GM23338 (cell line): Measurements from ENCODE around the gene KLHL8. TPM values are rescaled to one million over a fixed set of nuclear protein-coding genes. Genes with fewer than 3 reads are reported as not detected.

ENCODE experiments used
- ATAC-seq: fragments of 200-7000 bp; cut with Tn5 transposase; 3 replicates; pipeline ENCODE4 v1.9.1; 2020
- DNase-seq: peaks from one replicate; pipeline ENCODE4 v3.0.0-alpha.2; 2015; ENCODE audit warnings: low spot score
- H2AFZ ChIP-seq: fragments of 200-600 bp; sonication (generic); 2 replicates; pipeline ENCODE4 v1.8.0; 2016; ENCODE audit warnings: antibody characterized with exemption, mild to moderate bottlenecking, moderate library complexity
- H3F3A ChIP-seq: fragments of 200-600 bp; sonication (generic); replicated peaks from 2 replicates; pipeline ENCODE4 v1.8.0; 2017; ENCODE audit warnings: antibody characterized with exemption, mixed run types, low read depth
- H3K27ac ChIP-seq: fragments of 200-600 bp; sonication (generic); 2 replicates; pipeline ENCODE4 v1.6.1; 2016; ENCODE audit warnings: low read depth
- H3K27me3 ChIP-seq: fragments of 200-600 bp; sonication (generic); 2 replicates; pipeline ENCODE4 v1.8.0; 2016; ENCODE audit warnings: mild to moderate bottlenecking, mixed run types, moderate library complexity; ENCODE audit not compliant: insufficient read depth
- H3K36me3 ChIP-seq: fragments of 200-600 bp; sonication (generic); 2 replicates; pipeline ENCODE4 v1.8.0; 2016; ENCODE audit warnings: mild to moderate bottlenecking; ENCODE audit not compliant: insufficient read depth
- H3K4me1 ChIP-seq: fragments of 200-600 bp; sonication (generic); 2 replicates; pipeline ENCODE4 v1.8.0; 2016; ENCODE audit warnings: mild to moderate bottlenecking, moderate library complexity; ENCODE audit not compliant: insufficient read depth
- H3K4me2 ChIP-seq: fragments of 200-600 bp; sonication (generic); 2 replicates; pipeline ENCODE4 v1.7.1; 2017; ENCODE audit warnings: mixed run types
- H3K4me3 ChIP-seq: fragments of 200-600 bp; sonication (generic); 2 replicates; pipeline ENCODE4 v1.6.1; 2016; ENCODE audit warnings: mixed run types
- H3K79me2 ChIP-seq: fragments of 200-600 bp; sonication (generic); replicated peaks from 2 replicates; pipeline ENCODE4 v1.8.0; 2017; ENCODE audit warnings: mild to moderate bottlenecking; ENCODE audit not compliant: insufficient read depth
- H3K9me2 ChIP-seq: fragments of 200-600 bp; sonication (generic); 2 replicates; pipeline ENCODE4 v1.8.0; 2017; ENCODE audit not compliant: insufficient read depth
- H4K20me1 ChIP-seq: fragments of 200-600 bp; sonication (generic); replicated peaks from 2 replicates; pipeline ENCODE4 v1.8.0; 2017; ENCODE audit warnings: mild to moderate bottlenecking; ENCODE audit not compliant: insufficient read depth
- H3K27ac Mint-ChIP-seq: 2 replicates; pipeline ENCODE4 v1.8.0; 2020; ENCODE audit warnings: inconsistent platforms, mild to moderate bottlenecking, moderate library complexity, mixed read lengths
- H3K27me3 Mint-ChIP-seq: 3 replicates; pipeline ENCODE4 v1.8.0; 2022; ENCODE audit warnings: low read depth, mild to moderate bottlenecking, moderate library complexity, mixed read lengths, inconsistent platforms; ENCODE audit not compliant: insufficient read depth, poor library complexity
- H3K36me3 Mint-ChIP-seq: 3 replicates; pipeline ENCODE4 v1.8.0; 2021; ENCODE audit warnings: low read depth, mild to moderate bottlenecking, inconsistent platforms, moderate library complexity, mixed read lengths
- H3K4me1 Mint-ChIP-seq: 3 replicates; pipeline ENCODE4 v1.8.0; 2020; ENCODE audit warnings: mild to moderate bottlenecking, inconsistent platforms, mixed read lengths
- H3K4me3 Mint-ChIP-seq: 3 replicates; pipeline ENCODE4 v1.8.0; 2021; ENCODE audit warnings: moderate library complexity, mild to moderate bottlenecking, inconsistent platforms, mixed read lengths
- H3K9me3 Mint-ChIP-seq: 3 replicates; pipeline ENCODE4 v1.8.0; 2020; ENCODE audit warnings: moderate library complexity, mild to moderate bottlenecking, inconsistent platforms, mixed read lengths
- CREB1 ChIP-seq: fragments of 250-450 bp; sonication (Bioruptor Pico); IDR thresholded peaks from 2 replicates; pipeline ENCODE4 v1.5.0; 2020; ENCODE audit warnings: low read depth, mild to moderate bottlenecking, moderate library complexity
- CTCF ChIP-seq, 2 experiments: fragments of 200-600 bp in 1 of 2; sonication (generic) in 1 of 2; conservative IDR thresholded peaks; 2 replicates each; pipeline versions ENCODE4 v1.5.1 to v1.6.1; 2016 to 2017; ENCODE audit warnings: antibody characterized with exemption in 2 of 2, low read depth in 2 of 2, mild to moderate bottlenecking in 2 of 2, moderate library complexity in 1 of 2
- ETS1 ChIP-seq: IDR thresholded peaks from 2 replicates; pipeline ENCODE4 v1.6.1; 2016; ENCODE audit warnings: antibody characterized with exemption
- EZH2 ChIP-seq: fragments of 200-600 bp; sonication (generic); IDR thresholded peaks from one replicate; pipeline ENCODE4 v1.8.0; 2017; ENCODE audit warnings: antibody characterized with exemption, mild to moderate bottlenecking, low read depth; ENCODE audit not compliant: unreplicated experiment
- EZH2phosphoT487 ChIP-seq: fragments of 200-600 bp; sonication (generic); IDR thresholded peaks from one replicate; pipeline ENCODE4 v1.8.1; 2018; ENCODE audit warnings: antibody characterized with exemption; ENCODE audit not compliant: unreplicated experiment
- JUNB ChIP-seq: IDR thresholded peaks from one replicate; pipeline ENCODE4 v1.6.1; 2016; ENCODE audit warnings: antibody characterized with exemption; ENCODE audit not compliant: unreplicated experiment
- NANOG ChIP-seq: IDR thresholded peaks from 2 replicates; pipeline ENCODE4 v1.6.1; 2016; ENCODE audit warnings: antibody characterized with exemption, borderline replicate concordance
- POLR2AphosphoS5 ChIP-seq: IDR thresholded peaks from 2 replicates; pipeline ENCODE4 v1.6.1; 2016; ENCODE audit warnings: antibody characterized with exemption, low read depth
- REST ChIP-seq: IDR thresholded peaks from one replicate; pipeline ENCODE4 v1.6.1; 2018; ENCODE audit warnings: antibody characterized with exemption; ENCODE audit not compliant: unreplicated experiment
- STAT1 ChIP-seq: IDR thresholded peaks from one replicate; pipeline ENCODE4 v1.6.1; 2016; ENCODE audit warnings: antibody characterized with exemption; ENCODE audit not compliant: unreplicated experiment
- ZNF114 ChIP-seq: fragments of 250-450 bp; sonication (Bioruptor Pico); IDR thresholded peaks from 2 replicates; pipeline ENCODE4 v1.5.0; 2020; ENCODE audit warnings: mild to moderate bottlenecking, moderate library complexity
- ZNF331 ChIP-seq: fragments of 250-450 bp; sonication (Bioruptor Pico); IDR thresholded peaks from 2 replicates; pipeline ENCODE4 v1.5.0; 2020; ENCODE audit warnings: low read depth, mild to moderate bottlenecking, moderate library complexity
- ZNF462 ChIP-seq: fragments of 250-450 bp; sonication (Bioruptor Pico); IDR thresholded peaks from 2 replicates; pipeline ENCODE4 v1.5.0; 2020; ENCODE audit warnings: mild to moderate bottlenecking, moderate library complexity
- polyA plus RNA-seq: library from polyadenylated mRNA; unstranded; fragments of >200 nt; fragmentation: Nextera tagmentation; extraction: Ambion mirVana; gene quantifications from 2 replicates; pipeline ENCODE4 v1.2.1, GENCODE V29; 2016
- total RNA-seq: library from RNA; depleted of rRNA; stranded (reverse); fragments of >200 nt; shearing (Covaris generic); gene quantifications from 2 replicates; pipeline ENCODE4 v1.2.3, GENCODE V29; 2014

Gene KLHL8
- total and polyA plus RNA-seq, 2 experiments from 2014 or later, result 3.3 to 7.2 TPM

GRCh38 chr4:87260477-87260876 lies 40.1 kb upstream of the KLHL8 start:
- Mint-ChIP-seq H3K9me3 (peaks cover 9% of the 10 kb centered on the region), H3K4me3 (no peak overlapping the region)

More at GRCh38 chr4:87260477-87260876, 40.1 kb upstream of the KLHL8 start:
- Histone ChIP-seq H3K4me1 (no peaks in the 10 kb centered on the region), H3F3A (no peaks in the 10 kb centered on the region), H3K27ac (no peak overlapping the region), H2AFZ (no peak overlapping the region), H3K79me2 (no peaks in the 10 kb centered on the region), H3K36me3 (no peaks in the 10 kb centered on the region), H3K4me2 (no peak overlapping the region), H3K4me3 (no peak overlapping the region), H3K9me2 (no peaks in the 10 kb centered on the region), H4K20me1 (no peaks in the 10 kb centered on the region), H3K27me3 (no peaks in the 10 kb centered on the region)
- no peak for DNase-seq
- Mint-ChIP-seq H3K36me3 (peaks cover 3% of the 10 kb centered on the region; the same call in 1 of the 3 replicates), H3K4me1 (no peaks in the 10 kb centered on the region), H3K27me3 (no peaks in the 10 kb centered on the region), H3K27ac (no peak overlapping the region)
- no peak for TF ChIP-seq JUNB
- no peak for TF ChIP-seq EZH2
- TF ChIP-seq NANOG, result no peak
- TF ChIP-seq CREB1 (CRISPR knock-in tag), result no peak
- no peak for TF ChIP-seq STAT1
- no peak for TF ChIP-seq REST
- no peak for TF ChIP-seq CTCF (conservative IDR thresholded peaks at IDR 0.05; ENCODE audit: low read depth in 2 of 2)
- TF ChIP-seq EZH2phosphoT487, result no peak
- no peak for TF ChIP-seq ZNF114 (CRISPR knock-in tag)
- no peak for TF ChIP-seq ZNF331 (CRISPR knock-in tag)
- TF ChIP-seq ETS1, result no peak
- TF ChIP-seq ZNF462 (CRISPR knock-in tag), result no peak
- TF ChIP-seq POLR2AphosphoS5, result no peak
- ATAC-seq, result no peak
